H1 (cell line): ENCODE data around the gene DOCK9. TPM values are rescaled to one million over a fixed set of nuclear protein-coding genes. Genes with fewer than 3 reads are reported as not detected.

Experiments used
- CREB1 ChIP-seq: IDR thresholded peaks from 2 replicates; pipeline ENCODE4 v1.6.1; 2012; ENCODE audit warnings: inconsistent platforms
- polyA plus RNA-seq, 7 experiments: library from polyadenylated mRNA; depleted of rRNA in 3 of 7; stranded (reverse) in 5 of 7; unstranded in 2 of 7; fragments of >200 nt in 5 of 7; fragments of 200-250 nt in 2 of 7; gene quantifications; 1 replicate in 5 of 7; 2 replicates in 1 of 7; 4 replicates in 1 of 7; pipeline versions ENCODE4 v1.2.1 to v1.2.3, GENCODE V29; 2011 to 2013; ENCODE audit warnings: missing spikeins in 2 of 7, mixed read lengths in 2 of 7
- total RNA-seq: library from RNA; stranded (reverse); fragmentation: NEBNext Ultra II Directional; extraction: Animal tissue kit (Norgen Biotek cat#: 25700); gene quantifications from 2 replicates; pipeline ENCODE4 v1.2.1, GENCODE V29; 2021

Gene DOCK9
- total and polyA plus RNA-seq, 2 of the 8 experiments (the other 6 are each of a cell fraction or from before 2014, with no cell fraction given) = 21.6 to 31.5 TPM

- no peak for TF ChIP-seq CREB1
Observed at GRCh38 chr13:98792785-98793495, 184.9 kb downstream of the DOCK9 start (continued).
